Thoracic aorta (tissue), 2 donors: ENCODE data around the gene SMNDC1. TPM values are rescaled to one million over a fixed set of nuclear protein-coding genes. Genes with fewer than 3 reads are reported as not detected.

ENCODE experiments used
- ATAC-seq: fragments of 150-250 bp; one replicate; pipeline ENCODE4 v1.8.0; 2017; ENCODE audit warnings: low read depth; ENCODE audit not compliant: insufficient number of reproducible peaks, low FRiP score
- DNase-seq: peaks from one replicate; pipeline ENCODE4 v3.0.0-alpha.2; 2020; ENCODE audit warnings: low spot score
- H3K27ac ChIP-seq, 2 donors: fragments of 200-600 bp; sonication (generic); 1 replicate in 1 of 2; 2 replicates in 1 of 2; pipeline ENCODE4 v1.5.1; 2016; ENCODE audit warnings: mild to moderate bottlenecking in 2 of 2, moderate library complexity in 2 of 2
- H3K27me3 ChIP-seq: fragments of 200-600 bp; sonication (generic); replicated peaks from 2 replicates; pipeline ENCODE4 v1.6.0; 2016; ENCODE audit warnings: mild to moderate bottlenecking; ENCODE audit not compliant: insufficient read depth
- H3K36me3 ChIP-seq: fragments of 200-600 bp; sonication (generic); one replicate; pipeline ENCODE4 v1.5.1; 2016
- H3K4me1 ChIP-seq, 2 donors: fragments of 200-600 bp; sonication (generic); 1 replicate in 1 of 2; 2 replicates in 1 of 2; pipeline versions ENCODE4 v1.5.1 to v1.6.0; 2016; ENCODE audit warnings: low read depth in 2 of 2, mild to moderate bottlenecking in 1 of 2; ENCODE audit not compliant: control insufficient read depth in 1 of 2
- H3K4me3 ChIP-seq: fragments of 200-600 bp; sonication (generic); 2 replicates; pipeline ENCODE4 v1.5.1; 2016; ENCODE audit warnings: mild to moderate bottlenecking
- H3K9me3 ChIP-seq: fragments of 200-600 bp; sonication (generic); 2 replicates; pipeline ENCODE4 v1.5.1; 2016
- CTCF ChIP-seq: fragments of 200-600 bp; sonication (generic); IDR thresholded peaks from one replicate; pipeline ENCODE4 v1.5.1; 2019; ENCODE audit warnings: antibody characterized with exemption
- total RNA-seq, 2 donors: library from RNA; depleted of rRNA; stranded (reverse); fragments of >200 nt; gene quantifications; one replicate each; pipeline versions ENCODE4 v1.1.0 to v1.2.3, GENCODE V29; 2016

SMNDC1 gene
- total RNA-seq, 2 donors from 2014 or later: 7.2 to 18.6 TPM

- no peak overlapping the region for H3K27ac ChIP-seq
- no peak overlapping the region for H3K4me3 ChIP-seq
- no peaks in the 10 kb centered on the region for H3K9me3 ChIP-seq
- ATAC-seq (no peak), DNase-seq (no peak)
- H3K36me3 ChIP-seq: no peaks in the 10 kb centered on the region
- H3K27me3 ChIP-seq: no peaks in the 10 kb centered on the region
- no peak for TF ChIP-seq CTCF
- no peaks in the 10 kb centered on the region for H3K4me1 ChIP-seq
These were observed 26.0 kb upstream of the SMNDC1 start for GRCh38 chr10:110330675-110331074.

- Histone ChIP-seq H3K9me3 (no peaks in the 10 kb centered on the region), H3K4me1 (no peaks in the 10 kb centered on the region), H3K4me3 (no peak overlapping the region), H3K36me3 (no peaks in the 10 kb centered on the region), H3K27me3 (no peaks in the 10 kb centered on the region), H3K27ac (no peak overlapping the region)
- TF ChIP-seq CTCF: no peak
- ATAC-seq (no peak), DNase-seq (no peak)
These were observed 22.7 kb upstream of the SMNDC1 start for GRCh38 chr10:110327262-110327914.

GRCh38 chr10:110326351-110327032 lies 21.8 kb upstream of the SMNDC1 start:
- H3K36me3 ChIP-seq: no peaks in the 10 kb centered on the region
- ATAC-seq: no peak
- TF ChIP-seq CTCF: no peak
- no peak overlapping the region for H3K4me3 ChIP-seq
- no peak for DNase-seq
- no peaks in the 10 kb centered on the region for H3K27me3 ChIP-seq
- no peaks in the 10 kb centered on the region for H3K4me1 ChIP-seq
- H3K9me3 ChIP-seq: no peaks in the 10 kb centered on the region
- H3K27ac ChIP-seq: no peak overlapping the region

GRCh38 chr10:110324805-110325280 lies 20.1 kb upstream of the SMNDC1 start:
- TF ChIP-seq CTCF: no peak
- Histone ChIP-seq H3K27me3 (no peaks in the 10 kb centered on the region), H3K9me3 (no peaks in the 10 kb centered on the region), H3K4me3 (no peak overlapping the region), H3K36me3 (no peaks in the 10 kb centered on the region), H3K27ac (no peak overlapping the region), H3K4me1 (no peaks in the 10 kb centered on the region)
- DNase-seq (no peak), ATAC-seq (no peak)

- no peak overlapping the region for H3K4me3 ChIP-seq
- H3K27ac ChIP-seq: no peak overlapping the region
- H3K27me3 ChIP-seq: no peaks in the 10 kb centered on the region
- DNase-seq (no peak), ATAC-seq (no peak)
- H3K9me3 ChIP-seq: no peaks in the 10 kb centered on the region
- no peaks in the 10 kb centered on the region for H3K36me3 ChIP-seq
- H3K4me1 ChIP-seq: no peaks in the 10 kb centered on the region
- TF ChIP-seq CTCF: no peak
These were observed 19.6 kb upstream of the SMNDC1 start for GRCh38 chr10:110324201-110324804.
